HG02973 (cell line): ENCODE measurements around the gene LTO1.
"Not testable (repeated sequence)": the region's sequence is repeated elsewhere in the genome, so short reads cannot be mapped to it uniquely, and the experiment has no call there.

ENCODE experiments used
- ATAC-seq: cut with Tn5 transposase; IDR thresholded peaks from one replicate; pipeline ENCODE4 v1.9.1; 2021; ENCODE audit warnings: moderate library complexity; ENCODE audit not compliant: unreplicated experiment

Gene LTO1

DNA sequence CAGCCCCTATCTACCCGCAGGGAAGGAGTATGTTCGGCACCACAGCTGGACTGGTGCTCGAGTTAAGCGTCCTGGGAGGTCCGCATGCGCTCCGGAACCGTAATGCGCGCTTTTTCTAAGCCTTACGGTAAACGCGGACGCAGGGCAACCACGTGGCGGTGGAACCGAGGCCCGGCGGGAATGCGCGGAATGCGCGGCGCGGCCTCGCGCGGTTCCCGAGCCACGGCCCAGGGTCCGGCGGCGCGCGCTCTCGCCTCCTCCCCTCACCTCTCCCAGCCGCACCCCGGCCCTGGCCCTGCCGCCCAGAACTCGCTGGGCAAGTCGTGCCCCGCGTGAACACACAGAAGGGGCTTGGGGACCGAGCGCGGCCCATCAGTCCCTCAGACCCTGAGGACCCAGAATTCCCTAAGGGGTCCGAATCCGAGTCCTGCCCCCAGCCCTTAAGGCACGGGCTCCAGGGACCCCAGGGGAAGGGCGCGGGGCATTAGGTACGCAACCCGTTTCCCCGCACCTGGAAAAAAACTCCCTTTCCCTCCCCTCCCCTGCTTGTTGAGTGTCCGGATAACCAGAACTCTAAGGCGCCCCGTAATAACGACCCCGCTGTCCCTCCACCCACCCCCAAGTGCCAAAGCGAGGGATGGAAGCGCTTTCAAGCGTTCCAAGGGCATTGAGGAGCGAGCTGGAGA, 38.5 kb downstream of the LTO1 start:
- ATAC-seq = no peak

DNA sequence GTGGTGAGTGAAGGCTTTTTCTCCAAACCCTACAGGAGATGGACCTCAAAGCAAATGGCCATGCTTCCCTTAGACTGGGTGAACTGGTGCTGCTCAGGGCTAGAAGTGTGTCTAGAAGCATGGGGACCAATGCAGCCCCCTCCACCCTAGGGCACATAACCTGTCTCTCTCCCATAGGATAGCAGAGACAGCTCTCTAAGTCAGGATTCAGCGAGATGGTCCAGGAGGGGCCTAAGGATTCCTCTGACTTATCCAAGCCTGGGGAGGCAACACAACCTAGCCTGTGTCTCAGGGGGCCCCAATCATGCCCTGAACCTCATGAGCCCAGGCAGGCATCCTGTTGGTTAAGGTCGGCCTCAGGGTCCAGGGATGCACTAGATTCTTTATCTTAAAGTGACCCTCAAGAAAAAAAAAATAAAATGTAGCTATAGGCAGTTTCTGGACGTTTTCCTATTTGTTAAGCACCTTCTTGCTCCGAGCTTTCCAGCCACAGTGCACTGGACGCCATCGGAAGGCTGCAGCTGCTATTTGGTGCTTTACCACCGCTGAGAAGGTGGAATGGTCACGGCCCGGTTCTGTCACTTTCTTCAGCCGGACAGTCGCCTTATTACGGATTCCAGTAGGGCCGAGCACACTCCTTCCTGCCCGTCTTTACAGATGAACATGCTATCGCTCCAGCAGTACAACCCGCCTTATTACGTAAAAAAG, 39.2 kb downstream of the LTO1 start:
- ATAC-seq = no peak

DNA sequence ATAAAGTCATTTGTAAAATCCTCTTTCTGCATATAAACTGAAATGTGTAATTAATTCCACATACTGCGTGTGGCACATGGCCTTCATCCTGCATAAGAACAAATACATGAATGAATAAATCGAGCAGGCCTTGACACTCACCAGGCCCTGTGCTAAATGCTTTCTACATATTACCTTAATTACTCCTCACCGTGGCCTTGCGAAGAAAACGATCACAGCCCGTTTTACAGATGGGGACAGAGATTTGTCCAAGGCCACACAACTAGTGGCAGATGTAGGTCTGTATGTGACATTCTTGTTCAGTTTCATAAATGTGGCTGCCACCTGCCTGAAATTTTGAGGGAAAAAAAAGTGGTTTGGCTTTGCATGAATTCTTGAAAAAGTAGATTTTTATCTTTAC, 40.0 kb downstream of the LTO1 start:
- no peak for ATAC-seq

DNA sequence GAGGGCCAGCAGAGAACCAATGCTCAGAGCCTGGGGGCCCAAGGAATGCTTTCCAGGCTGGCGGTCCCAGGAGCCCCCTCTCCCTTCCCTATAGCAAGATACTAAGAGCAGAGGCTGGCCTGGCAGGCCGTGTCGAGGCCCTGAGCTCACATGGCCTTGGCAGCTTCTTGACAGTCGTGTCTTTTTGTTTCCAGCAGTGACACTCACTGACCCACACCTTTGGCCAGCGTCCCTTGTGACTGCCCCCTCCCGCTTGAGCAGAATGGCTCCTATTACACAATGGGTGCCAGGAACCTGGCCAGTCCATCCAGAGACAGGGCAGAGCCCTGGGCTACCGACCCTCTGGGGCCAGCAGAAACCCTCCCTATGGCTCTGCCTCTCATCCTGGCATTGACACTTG, 40.6 kb downstream of the LTO1 start:
- no peak for ATAC-seq

DNA sequence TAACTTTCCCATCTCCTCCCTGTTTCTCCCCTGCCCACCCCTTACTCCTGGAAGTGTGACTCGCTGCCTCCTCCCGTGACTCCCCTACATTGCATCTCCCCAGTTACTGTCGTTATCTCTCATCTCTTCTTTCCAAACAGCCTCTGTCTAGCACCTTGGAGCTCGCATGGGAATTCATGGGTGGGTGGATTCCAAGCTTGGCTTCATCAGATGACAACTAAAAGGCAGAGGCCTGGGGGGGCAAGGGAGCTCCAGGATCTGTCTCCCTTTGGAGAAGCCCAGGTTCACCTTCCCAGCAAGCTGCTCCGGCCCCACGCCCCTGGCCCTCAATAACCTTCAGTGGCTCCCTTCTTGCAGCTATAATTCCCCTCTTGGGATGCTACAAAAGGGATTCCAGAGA, 41.1 kb downstream of the LTO1 start:
- no peak for ATAC-seq

DNA sequence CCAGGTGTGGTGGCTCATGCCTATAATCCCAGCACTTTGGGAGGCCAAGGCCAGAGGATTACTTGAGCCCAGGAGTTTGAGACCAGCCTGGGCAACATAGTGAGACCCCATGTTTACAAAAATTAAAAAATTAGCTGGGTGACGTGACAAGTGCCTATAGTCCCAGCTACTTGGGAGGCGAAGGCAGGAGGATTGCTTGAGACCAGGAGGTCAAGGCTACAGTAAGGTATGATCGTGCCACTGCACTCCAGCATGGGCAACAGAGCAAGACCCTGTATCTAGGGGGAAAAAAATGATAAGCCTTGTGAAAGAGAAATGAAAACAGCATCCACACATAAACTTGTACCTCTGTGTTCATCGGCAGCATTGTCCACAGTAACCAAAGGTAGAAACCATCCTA, 42.3 kb downstream of the LTO1 start:
- ATAC-seq = no peak

DNA sequence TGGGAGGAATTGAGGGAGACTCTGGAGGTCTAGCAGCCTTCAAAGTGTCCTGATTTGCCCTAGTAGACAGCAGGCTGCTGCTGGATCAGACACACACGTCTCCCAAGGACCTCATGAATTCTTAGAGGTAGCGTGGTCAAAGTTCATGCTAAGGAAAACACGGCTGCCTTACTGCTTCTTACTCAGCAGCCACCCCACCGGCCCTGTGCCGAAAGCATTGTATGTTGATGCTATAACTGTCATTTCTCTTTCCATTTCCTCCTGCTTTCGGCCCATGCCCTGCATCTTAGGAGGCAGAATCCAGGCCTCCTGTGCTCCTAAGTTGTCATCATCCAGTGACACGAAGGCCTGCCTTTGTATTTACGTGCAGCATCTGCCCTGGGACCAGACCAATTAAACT, 44.7 kb downstream of the LTO1 start:
- no peak for ATAC-seq

DNA sequence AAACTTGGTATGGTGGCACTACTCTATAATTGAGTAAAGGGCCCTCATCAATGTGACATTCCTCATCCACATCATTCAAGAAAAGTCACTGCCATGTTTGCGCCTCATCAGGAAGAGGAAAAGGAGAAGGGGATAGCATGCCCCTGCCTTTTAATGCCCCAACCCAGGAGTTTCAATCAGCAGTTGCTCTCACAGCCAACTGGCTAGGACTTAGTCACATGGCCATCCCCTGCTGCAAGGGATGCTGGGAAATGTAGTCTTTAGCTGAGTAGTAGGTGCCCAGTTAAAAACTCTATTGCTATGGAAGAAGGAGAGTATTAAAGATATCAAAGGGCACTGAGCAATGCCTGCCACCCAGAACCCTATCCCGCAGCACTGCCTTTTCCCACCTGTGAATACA, 45.1 kb downstream of the LTO1 start:
- ATAC-seq = no peak

DNA sequence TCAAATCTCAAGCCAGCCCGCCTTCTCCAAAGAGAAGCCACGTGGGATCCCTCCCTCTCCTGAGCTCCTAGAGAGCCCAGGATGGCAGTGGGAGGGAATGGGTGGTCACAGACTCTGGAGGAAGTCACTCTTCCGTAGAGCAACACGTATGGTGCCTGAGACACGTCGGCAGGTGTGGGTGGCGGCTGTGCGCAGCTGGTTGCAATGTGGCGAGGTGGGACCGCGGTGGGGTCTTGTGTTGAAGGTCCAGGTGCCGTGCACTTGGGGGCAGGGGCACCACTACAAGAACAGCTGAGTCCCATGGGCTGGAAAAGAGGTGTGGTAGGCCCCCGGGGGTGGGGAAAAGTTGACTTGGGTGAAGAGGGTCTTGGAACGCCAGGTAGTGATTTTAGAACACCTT, 47.6 kb downstream of the LTO1 start:
- ATAC-seq = no peak

DNA sequence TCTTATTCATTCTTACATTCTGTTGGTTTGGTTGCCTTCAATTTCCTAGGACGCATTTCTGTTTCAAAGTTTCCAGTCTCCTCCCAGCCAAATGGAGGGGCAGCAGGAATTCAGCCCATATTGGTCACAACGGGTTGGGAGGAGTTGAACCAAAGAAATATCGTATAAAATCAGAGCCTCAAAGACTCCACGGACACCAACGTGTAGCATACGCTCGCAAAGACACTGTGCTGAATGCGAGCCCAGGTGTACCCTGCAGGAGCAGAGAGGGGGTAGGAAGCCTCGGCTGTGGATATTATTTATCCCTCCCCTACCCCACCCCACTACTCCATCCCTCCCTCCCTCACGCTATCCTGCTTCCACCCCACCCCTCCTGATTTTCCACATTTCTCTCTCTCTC, 49.7 kb downstream of the LTO1 start:
- no peak for ATAC-seq

DNA sequence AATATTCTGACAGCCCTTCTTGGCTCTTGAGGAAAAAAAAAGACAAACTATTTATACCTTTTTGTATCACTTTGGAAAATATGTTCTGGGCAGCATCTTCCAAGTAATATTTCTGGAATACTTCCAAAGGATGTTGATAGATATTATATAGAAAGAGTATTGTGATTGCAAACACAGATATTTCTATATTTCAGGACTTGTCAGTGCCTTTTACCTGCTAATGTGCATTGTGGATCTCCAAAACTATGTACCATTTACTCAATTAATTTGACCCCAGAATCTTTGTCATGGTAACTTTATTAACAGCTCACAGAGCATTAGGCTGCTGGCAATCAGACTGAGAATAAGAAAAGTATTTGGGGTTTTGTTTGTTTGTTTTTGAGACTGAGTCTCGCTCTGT, 50.9 kb downstream of the LTO1 start:
- ATAC-seq = no peak

DNA sequence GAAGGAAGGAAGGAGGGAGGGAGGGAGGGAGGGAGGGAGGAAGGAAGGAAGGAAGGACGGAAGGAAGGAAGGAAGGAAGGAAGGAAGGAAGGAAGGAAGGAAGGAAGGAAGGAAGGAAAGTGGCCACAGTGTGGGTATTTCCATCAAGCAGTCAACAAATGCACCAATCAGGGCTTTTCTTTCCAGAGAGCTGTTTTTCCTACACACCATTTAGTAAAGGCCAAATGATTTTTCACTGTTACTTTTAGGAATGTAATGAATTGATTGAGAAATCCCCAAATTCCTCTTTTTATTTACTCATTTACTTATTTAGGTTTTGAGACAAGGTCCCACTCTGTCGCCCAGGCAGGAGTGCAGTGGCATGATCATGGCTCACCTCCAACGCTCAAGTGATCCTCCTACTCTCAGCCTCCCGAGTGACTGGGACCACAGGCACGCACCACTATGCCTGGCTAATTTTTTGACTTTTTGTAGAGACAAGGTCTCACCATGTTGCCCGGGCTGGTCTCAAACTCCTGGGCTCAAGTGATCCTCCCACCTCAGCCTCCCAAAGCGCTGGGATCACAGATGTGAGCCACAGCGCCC, 53.0 kb downstream of the LTO1 start:
- not testable (repeated sequence) for ATAC-seq

DNA sequence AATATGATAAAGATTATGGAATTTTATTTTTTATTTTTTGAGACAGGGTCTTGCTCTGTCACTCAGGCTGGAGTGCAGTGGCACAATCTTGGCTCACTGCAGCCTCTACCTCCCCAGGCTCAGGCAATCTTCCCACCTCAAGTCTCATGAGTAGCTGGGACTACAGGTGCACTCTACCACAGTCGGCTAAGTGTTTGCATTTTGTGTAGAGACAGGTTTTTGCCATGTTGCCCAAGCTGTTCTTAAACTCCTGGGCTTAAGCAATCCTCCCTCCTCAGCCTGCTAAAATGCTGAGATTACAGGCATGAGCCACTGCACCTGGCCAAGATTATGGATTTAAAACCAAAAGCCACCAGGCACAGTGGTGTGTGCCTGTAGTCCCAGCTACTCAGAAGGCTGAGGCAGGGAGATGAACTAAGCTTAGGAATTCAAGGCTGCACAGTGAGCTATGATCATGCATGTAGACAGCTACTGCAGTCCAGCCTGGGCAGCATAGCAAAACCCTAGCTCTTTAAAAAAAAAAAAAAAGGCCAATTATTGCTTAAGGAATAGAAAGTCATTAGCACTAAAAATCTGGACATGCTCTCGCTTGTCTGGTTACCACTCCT, 54.4 kb downstream of the LTO1 start:
- ATAC-seq = no peak

DNA sequence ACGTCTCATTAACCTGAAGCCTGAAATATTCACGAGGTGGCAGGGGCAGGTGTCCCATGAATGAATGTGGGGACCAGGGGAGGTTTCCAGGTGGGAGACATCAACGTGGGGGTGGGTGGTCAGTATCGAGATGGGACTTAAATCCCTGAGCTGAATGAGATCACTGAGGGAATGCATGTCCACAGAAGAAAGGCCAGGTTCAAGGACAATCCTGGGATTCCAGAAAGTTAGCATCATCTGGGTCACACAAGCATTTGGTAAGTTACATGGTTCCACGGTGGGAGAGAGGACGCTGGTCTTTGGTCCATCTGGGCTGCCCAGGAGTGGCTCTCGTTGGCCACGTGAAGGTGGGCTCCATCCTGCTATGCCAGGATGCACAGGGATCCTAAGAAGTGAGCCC, 56.9 kb downstream of the LTO1 start:
- no peak for ATAC-seq

DNA sequence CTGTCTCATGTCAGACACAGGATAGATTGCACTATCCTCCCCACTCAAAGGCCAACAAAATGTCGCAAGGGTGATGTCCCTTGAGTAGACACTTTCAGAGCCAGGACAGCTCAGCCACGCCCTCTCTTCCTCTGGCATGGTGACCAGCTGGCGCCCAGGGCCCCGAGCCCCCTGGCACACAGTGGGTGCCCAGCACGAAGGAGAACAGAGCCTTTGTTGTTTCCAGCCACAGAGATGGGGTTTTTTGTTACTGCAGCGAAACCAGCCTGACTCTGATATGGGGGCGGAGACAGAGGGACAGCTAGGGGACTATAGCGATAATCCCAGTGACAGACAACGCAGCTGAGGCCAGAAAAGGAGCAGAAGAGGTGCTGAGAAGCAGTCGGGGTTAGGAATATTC, 57.5 kb downstream of the LTO1 start:
- ATAC-seq = no peak

DNA sequence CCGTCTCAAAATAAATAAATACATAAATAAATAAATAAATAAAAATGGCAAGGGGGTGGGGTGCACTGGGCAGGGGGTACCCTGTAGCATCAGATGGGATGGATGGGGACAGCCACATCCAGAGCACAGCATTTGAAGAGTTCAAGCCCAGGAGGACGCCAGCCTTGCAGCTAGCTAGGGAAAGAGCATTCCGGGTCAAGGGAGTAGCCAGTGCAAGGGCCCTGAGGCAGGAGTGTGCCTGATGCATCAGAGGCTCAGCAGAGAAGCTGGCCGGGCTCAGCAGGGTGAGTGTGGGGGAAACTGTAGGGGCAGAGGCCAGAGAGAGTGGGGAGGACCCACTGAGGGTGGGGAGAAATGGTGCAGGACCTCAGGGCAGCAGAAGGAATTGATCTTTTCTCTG, 57.9 kb downstream of the LTO1 start:
- no peak for ATAC-seq
